Superior temporal gyrus (tissue), 1 donor: ENCODE measurements around the gene KDM5B.
"Not testable (repeated sequence)": the region's sequence is repeated elsewhere in the genome, so short reads cannot be mapped to it uniquely, and the experiment has no call there.

Experiments
- DNase-seq: peaks from one replicate; pipeline ENCODE4 v3.0.0-alpha.2; 2016; ENCODE audit errors: extremely low spot score

Gene KDM5B

DNA sequence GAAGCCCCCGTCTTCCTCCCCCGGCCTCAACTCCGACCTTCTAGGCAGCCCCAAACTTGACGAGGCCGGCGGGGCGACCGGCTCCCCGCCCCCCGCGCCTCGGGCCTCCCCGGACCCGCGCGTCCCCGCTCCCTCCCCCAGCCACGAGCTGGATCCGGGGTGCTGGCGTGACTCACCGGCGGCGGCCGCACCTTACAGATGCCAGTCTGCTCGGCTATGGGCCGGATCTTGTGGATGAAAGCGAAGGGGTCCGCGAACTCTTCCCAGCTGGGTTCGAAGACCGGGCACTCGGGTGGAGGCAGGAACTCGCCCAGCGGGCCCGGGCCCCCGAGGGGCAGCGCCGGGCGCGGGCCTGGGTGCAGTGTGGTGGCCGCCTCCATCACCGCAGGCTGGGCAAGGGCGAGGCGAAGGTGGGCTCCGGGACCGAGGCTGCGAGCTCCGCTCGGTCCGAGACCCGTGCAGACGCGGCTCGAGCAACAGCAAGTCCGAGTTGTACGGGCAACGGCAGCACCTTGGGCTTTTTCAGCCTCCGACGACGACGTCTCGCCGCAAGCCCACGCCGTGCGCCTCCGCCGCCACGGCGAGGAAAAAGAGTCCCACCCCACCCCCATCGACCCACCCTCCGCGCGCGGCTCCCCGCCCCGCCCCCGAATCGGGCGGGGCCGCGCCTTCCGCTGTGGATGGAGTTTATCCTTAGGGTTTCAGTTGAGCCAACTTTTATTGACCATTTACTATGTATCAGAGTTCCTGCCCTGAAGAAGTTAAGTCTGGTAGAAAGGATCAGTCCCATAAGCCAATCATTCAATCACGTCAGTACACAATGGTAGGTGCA lies at the start of gene KDM5B:
Gene KDM5B (minus strand): TSS at position 496 of the 832 bp plus-strand sequence. CDS start 116 bp downstream, at position 380.
- DNase-seq, result peak; percentile 68

DNA sequence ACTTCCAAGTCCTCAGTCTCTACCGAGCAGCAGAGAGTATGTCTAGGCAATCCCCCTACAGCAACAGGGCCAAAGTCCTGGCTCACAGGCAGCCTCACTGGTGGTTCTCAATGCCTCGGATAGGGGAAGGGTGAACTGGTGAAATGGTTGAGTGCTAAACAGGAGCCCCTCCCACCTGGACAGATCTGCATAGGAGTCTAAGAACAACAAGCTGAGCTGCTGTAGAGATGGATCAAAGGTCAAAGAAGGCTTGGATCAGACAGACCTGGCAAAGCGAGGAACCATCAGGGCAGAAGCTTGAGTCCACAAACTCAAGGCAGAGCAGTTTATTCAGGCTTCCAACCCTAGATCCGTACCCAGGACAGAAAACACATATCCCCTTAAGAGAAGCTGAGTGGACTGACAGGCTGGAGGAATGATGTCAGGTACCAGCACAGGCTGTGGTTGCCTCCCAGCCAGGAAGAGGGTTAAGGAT lies 49.0 kb upstream of the KDM5B start:
- DNase-seq, result no peak

DNA sequence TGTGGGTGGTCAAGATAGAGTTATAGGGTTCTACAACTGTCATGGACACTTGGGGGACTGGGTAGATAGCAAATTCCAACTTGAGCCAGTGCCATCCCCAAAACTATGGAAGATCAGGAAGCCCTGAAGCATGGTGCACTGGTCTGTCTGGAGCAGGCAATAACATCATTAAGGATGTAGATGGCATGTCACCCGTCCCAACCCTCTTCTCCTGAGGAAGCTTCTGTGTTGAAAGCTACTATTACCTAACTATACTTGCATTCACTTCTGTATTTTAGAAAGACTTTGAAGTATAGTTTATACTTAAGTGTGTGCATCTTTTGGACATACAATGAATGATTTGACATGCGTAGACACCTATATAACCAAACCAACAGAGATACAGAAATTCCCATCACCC lies 47.8 kb upstream of the KDM5B start:
- no peak for DNase-seq

DNA sequence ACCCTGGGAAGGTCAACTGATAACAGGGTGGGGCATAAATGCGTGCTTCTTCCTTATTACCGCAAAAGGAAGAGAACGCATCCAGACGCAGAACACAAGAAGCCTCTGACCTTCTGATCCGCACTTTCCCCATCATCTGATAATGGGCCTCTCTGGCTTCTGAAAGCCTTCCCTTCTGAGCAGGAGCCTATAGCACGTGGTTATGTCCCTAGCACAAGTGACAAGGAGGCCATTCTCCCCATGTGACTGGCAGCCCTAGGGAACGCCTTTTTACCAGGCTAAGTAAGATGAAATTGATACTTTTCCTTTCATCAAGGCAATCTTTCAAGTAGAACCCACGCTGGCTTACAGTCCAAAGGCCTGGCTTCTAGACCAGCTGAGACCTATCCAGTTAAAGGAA lies 46.6 kb upstream of the KDM5B start:
- DNase-seq, result no peak

DNA sequence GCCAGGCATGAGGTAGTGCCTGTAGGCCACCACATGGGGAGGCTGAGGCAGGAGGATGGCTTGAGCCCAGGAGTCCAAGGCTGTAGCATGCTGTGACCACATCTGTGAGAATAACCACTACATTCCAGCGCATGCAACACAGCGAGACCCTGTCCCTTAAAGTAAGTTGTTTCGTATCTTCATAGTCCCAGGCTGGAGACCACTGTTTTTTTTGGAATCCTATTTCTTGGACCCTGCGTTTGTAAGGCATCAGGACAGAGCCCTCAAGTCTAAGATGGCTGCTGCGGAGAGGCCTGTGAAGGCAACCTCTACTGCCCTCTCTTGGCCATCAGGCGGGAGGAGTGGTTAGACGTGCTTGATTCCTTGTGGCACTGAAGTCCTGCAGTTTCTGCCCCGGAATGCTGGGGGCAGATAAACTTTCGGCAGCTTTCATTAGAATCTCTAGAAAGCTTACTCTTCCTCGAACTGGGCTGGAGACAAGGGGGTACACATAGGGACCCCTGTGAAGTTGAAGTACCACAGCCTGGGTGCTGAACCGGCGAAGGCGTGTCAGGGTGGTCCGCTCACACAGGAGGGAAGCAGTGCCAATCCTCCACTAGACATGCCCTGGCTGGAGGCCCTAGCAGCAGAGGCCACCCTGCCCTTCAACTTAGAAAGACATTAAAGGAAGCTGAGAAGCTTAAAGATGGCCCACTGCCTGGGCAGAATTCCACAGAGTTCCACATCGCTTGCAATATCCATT lies 44.1 kb upstream of the KDM5B start:
- no peak for DNase-seq

DNA sequence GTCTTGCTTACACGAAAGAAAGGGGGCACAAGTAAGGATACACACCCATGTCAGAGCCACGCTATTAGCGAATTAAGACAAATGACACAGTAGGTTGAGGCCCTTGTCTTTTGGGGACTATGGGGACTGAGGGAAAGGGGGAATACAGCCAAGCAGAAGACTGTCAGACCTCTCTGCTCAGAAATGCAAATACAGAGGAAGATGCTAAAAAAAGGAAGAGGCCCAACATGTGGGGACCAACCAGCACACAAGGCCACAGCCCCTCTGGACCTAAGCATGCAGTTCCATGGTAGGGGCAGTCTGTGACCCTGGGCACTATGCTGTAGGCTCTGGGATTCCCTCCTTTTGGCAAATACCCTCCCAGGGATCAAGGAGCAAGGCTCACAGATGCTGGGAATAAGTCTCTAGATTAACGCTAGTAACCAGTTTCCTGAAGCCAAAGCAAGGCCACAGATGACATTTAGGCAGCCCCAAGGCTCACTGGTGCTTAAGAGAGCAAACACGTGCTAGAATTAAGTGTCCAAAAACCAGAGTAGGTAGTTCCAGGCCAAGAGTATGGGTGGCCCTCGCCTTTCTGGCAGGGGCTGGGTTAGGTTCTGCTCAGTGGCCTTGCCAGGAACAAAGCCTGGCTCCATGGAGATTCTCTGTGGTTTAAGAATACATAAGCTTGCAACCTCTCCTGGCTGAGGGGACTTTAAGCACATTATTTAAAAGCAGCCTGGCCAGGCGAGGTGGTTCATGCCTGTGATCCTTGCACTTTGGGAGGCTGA lies 42.6 kb upstream of the KDM5B start:
- no peak for DNase-seq

DNA sequence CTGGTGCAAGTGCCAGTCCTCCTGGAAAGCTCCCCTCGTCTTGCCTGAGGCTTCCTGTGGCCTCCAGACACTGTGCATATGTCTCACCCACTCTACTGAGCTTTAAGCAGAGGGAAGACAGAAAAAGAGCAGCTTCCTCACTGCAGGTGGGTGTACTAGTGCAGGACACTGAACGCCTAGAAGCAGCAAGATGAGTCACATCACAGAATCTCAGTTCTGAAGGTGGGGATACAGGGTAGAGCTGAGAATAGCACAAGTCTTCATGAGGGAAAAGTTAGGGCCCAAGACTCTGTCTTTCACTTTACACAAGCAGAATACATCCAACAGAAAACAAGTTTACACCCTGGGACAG lies 39.9 kb upstream of the KDM5B start:
- DNase-seq, result peak; percentile 45

DNA sequence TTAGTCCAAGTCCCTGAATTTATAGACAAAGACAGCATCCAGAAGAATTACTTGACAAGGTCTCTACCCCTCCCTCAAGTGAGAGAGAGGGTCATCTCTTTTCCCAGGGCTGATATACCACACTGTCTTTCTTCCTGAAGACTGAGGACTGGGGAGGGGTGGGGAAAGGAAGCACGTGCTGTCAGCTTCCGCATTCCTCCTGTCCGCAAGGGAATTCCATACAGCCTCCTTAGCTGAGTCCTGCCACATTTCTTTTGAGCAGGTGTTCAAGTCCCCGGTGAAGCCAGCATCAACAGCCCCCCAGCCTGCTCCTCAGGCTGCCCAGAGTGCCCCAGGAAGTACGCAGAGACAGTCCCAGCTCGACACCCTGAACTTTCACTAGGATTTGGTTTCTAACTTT lies 36.7 kb upstream of the KDM5B start:
- DNase-seq, result no peak

DNA sequence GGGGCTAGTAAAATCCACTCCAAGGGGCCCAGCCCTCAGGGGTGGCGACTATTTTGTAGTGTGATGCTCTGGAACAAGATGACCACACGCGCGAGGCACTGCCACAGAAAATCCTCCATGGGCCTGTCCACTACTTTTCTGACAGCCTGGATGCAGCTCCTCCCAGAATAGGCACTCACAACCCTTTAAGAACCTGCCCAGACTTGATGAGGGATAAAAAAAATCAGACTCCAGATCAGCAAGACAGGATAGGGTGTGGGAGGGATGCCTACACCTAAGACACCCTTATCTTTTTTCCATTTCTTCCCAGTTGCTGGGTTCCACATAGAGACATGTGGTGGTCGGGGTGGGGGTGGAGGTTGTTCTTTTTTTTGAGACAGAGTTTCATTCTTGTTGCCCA lies 36.0 kb upstream of the KDM5B start:
- no peak for DNase-seq

DNA sequence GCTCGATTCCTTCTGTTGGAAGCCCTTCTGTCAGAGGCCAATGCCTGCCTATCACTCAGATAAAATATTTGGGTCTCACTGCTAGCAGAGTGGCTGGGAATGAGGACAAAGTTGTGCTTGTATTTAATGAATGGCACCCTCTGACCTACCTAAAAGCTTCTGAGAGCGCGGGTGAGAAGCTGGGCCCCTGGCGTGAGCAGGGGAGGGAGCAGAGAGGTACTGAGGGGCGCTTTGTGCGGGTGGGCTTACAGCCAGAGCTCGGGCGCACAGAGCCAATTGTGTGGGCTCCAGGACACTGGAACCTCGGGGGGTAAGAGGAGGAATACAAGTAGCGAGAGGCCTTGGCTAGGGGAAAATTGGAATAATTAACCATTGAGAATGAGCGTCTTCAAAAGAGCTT lies 34.9 kb upstream of the KDM5B start:
- no peak for DNase-seq

DNA sequence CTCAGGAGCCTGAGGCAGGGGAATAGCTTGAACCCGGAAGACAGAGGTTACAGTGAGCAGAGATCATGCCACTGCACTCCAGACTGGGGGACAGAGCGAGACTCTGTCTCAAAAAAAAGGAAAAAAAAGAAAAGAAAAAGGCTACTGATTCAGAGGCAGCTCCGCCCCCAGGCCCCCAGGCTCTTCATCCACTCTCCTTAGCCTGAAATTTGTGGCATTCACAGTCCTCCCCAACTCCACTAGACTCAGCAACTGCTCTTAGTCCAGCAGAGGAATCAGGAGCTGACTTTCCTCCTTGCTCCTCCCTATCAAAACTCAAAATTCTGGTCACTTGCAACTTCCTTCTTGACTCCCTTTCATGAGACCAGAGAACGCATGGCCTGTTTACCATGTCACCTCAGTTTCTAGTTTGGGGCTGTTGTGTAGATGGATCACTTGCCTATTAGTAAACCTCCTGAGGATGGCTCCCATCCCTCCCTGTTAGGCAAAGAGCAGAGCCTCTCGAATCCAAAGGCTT lies 29.6 kb upstream of the KDM5B start:
- no peak for DNase-seq

DNA sequence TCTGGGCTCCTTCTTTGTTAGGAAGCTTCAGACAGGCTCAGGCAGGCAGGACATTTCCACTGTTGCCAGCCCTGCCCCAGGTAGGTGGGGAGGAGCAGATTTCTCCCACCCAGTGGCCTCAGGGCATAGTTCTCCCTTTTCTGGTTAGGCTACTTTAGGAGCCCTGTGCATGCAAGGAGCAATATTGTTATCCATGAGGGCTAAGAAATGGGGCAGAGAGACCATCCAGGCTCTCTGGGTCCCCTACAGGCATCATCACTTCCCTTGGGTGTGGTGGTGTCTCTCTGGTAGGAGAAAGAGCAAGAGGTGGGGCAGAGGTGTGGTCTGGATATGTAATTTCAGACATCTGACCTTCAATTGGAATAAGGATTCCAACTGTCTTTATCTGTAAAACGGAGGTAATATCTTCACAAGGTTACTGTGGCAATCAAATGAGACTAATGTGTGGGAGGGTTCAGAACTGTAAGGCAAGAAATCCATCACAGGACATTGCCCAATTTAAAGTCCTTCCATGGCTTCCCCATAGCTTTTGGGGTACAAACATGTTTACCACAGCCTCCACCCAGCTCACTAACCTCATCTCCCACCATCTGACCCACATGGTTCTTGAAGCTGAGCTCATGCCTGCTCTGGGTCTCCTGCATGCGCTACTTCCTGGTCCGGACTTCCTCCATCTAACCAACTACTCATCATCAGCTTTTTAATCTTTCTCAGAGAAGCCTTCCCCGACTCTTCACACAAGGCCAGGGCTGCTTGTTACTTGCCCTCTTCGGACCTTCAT lies 28.6 kb upstream of the KDM5B start:
- no peak for DNase-seq

DNA sequence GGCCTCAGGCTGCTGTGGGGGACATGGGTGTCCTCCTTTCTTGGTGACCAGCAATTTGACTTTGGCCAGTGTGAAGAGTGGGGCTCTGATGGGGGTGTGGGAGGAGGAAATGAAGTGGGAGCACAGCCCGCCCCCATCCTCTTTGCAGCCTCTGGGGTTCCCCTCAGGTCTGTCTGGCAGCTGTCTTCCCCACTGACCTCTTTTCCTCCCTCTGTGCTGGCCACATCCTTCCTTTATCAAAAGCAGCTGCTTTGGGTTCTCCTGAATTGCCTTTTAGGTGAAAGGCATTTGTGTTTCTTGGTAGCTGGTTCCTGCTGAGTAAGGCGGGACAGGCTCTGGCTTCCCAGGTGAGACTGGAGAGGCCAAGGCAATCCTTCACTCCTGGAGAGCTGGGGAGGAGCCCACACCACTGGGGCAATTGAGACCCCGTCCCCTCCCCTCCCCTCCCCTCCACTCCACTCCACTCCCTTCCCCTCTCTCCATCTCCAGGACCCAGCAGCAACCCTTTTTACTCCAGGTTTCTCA lies 27.4 kb upstream of the KDM5B start:
- DNase-seq, result no peak

DNA sequence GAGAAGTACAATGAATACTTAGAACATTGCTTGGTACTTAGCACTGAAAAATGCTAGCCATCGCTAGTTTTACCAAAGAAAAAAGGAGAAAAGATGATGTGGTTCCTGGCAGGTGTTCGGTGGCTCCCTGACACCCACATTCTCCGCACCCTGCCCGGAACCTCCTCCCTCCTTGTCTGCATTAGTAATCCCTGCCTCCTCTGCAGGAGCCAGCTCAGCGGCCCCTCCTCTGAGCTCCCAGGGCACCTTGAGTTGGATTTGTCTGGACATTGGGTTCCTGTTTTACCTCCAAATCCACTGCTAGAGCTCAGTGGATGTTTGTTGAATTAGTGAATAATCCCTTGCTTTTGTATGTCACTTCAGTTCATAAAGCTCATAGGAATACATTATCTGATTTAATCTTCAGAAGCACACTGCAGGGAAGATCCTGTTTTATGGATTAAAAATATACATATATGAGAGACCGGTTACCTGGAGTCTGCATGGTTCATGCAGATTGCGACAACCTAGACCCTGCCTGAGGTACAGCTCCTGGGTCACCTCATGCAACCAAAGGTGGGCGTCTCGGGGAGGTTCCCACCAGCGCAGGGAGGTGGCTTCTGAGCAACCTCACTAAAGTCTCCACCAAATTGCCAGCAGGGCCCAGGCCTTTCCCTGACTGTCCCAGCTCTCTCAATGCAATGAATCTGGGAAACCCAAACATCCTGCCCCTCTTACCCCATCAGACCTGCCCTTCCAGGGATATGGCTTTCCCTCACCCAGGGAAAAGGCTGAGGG lies 26.7 kb upstream of the KDM5B start:
- DNase-seq, result peak; percentile 16

DNA sequence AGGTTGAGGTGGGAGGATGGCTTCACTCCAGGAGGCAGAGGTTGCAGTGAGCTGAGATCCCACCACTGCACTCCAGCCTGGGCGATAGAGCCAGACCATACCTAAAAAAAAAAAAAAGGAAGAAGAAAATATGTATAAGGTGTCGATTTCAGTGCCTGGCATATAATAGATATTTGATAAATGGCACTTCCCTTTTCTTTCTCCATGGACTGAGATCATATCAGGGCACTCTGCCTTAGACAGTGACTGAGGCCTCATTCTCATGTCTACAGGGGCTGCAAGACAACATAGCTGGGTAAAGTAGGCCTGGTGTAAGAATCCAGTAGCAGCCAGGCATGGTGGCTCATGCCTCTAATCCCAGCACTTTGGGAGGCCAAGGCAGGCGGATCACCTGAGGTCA lies 23.7 kb upstream of the KDM5B start:
- DNase-seq, result no peak

DNA sequence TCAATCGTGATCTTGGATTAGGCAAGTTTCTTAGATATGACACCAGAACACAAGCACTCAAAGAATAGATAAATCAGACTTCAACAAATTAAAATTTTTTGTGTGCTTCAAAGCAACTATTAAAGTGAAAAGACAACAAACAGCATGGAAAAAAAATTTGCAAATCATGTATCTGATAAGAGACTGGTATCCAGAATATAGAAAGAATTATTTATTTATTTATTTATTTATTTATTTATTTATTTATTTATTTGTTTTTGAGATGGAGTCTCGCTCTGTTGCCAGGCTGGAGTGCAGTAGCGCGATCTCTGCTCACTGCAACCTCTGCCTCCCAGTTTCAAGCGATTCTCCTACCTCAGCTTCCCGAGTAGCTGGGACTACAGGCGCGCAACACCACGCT lies 21.0 kb upstream of the KDM5B start:
- DNase-seq, result not testable (repeated sequence)

DNA sequence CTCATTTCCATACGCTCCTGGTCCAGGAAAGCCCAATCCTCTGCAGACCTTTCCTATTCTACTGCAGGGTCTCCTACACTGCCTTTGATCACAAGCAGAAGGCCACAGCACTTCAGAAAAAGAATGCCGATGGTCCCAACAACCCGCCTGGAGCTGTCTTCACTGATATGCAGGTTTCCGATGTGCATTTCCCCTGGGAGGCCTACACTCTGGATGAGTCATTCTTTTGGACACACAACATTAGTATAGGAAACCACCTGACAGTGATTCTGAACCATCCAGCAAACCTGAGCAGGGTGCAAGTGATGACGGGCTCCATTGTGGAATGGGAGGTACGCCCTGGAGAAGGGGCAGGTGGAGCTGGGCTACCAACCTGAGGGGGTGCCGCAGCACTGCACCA lies 17.5 kb upstream of the KDM5B start:
- DNase-seq, result no peak

DNA sequence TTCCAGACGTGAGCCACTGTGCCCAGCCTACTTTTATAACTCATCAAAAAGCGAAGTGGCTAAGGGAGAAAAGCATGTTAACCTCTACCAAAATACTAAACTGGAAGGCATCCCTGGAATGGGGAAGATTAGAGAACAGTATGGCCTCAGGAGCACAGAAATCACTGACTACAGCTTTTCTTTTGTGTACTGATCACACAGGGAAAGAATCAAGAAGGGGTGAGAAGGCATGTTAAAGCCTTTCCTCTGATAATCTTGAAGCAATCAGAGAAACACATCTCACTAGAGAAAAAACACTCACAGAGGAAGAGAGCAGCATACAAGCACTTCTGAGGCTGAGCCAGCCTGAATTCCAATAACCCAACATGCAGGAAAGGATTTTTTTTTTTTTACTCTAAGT lies 13.2 kb upstream of the KDM5B start:
- DNase-seq, result no peak

DNA sequence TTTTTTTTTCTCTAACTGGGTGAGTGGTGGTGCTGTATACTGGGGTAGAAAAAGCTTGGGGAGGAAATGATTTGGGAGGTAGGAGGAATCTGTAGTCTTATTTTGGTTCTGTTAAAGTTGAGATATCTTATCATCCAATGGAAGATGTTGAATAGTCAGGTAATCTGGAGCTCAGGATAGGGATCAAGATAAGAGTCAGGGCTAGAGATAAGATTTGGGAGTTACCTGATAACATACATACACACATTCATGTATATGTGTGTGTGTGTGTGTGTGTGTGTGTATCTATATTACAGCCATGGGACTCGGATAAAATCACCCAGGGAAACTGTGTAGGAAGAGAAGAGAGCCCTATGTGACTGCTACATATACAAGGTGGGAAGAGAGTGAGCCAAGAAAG lies 10.6 kb upstream of the KDM5B start:
- no peak for DNase-seq

DNA sequence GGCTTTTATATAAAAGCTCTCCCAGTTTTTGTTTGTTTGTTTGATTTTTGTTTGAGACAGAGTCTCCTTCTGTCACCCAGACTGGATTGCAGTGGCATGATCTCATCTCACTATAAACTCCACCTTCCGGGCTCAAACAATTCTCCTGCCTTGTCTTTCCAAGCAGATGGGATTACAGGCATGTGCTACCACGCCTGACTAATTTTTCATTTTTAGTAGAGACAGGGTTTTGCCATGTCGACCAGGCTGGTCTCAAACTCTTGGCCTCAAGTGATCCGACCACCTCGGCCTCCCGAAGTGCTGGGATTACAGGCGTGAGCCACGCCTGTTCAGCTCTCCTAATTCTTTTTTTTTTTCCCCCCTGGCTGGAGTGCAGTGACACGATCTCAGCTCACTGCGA lies 6.9 kb upstream of the KDM5B start:
- no peak for DNase-seq
